Head of caudate nucleus (tissue), 42 donors: ENCODE measurements around the gene TMEM130.

Source experiments
- DNase-seq, 42 donors: peaks; one replicate each; pipeline versions ENCODE4 v3.0.0 to v3.0.0-alpha.2; 2020 to 2021; ENCODE audit warnings: mixed read lengths in 7 of 42
- intact Hi-C: fragments of 100-400 bp; cut with DNase I; formaldehyde crosslinking; loops from one replicate; pipeline ENCODE4 v1.15.0; 2022

The TMEM130 gene, protein sequence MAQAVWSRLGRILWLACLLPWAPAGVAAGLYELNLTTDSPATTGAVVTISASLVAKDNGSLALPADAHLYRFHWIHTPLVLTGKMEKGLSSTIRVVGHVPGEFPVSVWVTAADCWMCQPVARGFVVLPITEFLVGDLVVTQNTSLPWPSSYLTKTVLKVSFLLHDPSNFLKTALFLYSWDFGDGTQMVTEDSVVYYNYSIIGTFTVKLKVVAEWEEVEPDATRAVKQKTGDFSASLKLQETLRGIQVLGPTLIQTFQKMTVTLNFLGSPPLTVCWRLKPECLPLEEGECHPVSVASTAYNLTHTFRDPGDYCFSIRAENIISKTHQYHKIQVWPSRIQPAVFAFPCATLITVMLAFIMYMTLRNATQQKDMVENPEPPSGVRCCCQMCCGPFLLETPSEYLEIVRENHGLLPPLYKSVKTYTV

DNA sequence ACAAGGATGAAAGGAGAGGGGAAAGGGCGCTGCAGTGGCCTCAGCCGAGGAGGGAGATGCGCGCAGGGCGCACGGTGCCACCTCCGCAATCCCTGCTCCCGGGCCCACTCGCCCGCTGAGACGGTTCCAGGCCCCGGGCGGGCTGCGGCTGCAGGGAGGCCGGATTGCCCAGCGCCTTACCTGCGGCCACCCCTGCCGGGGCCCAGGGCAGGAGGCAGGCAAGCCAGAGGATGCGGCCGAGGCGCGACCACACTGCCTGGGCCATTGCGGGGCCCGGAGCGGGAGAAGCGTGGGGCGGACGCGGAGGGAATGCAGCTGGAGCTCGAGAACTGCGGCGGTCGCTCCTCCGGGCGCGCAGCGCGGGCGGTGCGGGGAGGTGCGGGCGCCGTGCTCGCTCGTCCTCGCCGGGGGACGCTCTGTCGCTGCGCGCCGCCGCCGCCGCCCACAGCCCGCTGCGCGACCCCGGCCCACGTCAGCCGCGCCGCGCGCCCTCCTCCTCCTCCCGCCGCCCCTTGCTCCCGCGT is at the start of gene TMEM130:
Gene TMEM130, minus strand, starts transcription at position 418 of the 524 bp plus-strand sequence. Its CDS starts 153 bp downstream, at position 265.
- DNase-seq: peak in 25 of 42 donors; percentile 11 to 75 (median 54)
- intact Hi-C loops: loop anchor here (10.0 kb wide), 1 partner anchor 585 kb away; the partner anchor contains the start of gene BRI3

- no peak for DNase-seq
- intact Hi-C loops: no loop called here
Measured at GRCh38 chr7:98917331-98917730, 47.5 kb upstream of the TMEM130 start.

- no peak for DNase-seq
- intact Hi-C loops: no loop called here
Measured at GRCh38 chr7:98913612-98914011, 43.8 kb upstream of the TMEM130 start.

- intact Hi-C loops: no loop called here
Measured at GRCh38 chr7:98913026-98913425, 43.2 kb upstream of the TMEM130 start.

DNA sequence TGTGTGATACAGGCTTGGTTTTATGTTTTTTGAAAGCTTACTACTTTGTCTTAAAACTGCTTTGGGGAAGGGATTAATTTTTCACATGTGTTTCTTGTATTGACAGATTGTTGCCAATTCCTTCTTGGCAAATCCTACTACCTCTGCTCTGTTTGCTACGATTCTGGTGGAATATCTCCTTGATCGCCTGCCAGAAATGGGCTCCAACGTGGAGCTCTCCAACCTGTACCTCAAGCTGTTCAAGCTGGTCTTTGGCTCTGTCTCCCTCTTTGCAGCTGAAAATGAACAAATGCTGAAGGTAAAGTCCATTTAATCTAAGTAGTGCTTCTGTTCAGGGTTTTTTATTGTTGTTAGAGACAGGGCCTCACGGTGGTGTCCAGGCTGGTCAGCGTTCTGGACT is 42.1 kb upstream of the TMEM130 start:
- DNase-seq: no peak
- intact Hi-C loops: no loop called here

More at GRCh38 chr7:98913026-98913425, 43.2 kb upstream of the TMEM130 start:
- no peak for DNase-seq

- intact Hi-C loops: no loop called here
- DNase-seq: no peak
Measured at GRCh38 chr7:98910427-98910826, 40.6 kb upstream of the TMEM130 start.

- DNase-seq: no peak
Measured at GRCh38 chr7:98909487-98909886, 39.7 kb upstream of the TMEM130 start.

GRCh38 chr7:98908585-98908984 is 38.8 kb upstream of the TMEM130 start:
- intact Hi-C loops: no loop called here
- no peak for DNase-seq

More at GRCh38 chr7:98909487-98909886, 39.7 kb upstream of the TMEM130 start:
- intact Hi-C loops: no loop called here

GRCh38 chr7:98907570-98907969 is 37.8 kb upstream of the TMEM130 start:
- no peak for DNase-seq
- intact Hi-C loops: no loop called here

GRCh38 chr7:98903246-98903645 is 33.4 kb upstream of the TMEM130 start:
- no peak for DNase-seq
- intact Hi-C loops: no loop called here

DNA sequence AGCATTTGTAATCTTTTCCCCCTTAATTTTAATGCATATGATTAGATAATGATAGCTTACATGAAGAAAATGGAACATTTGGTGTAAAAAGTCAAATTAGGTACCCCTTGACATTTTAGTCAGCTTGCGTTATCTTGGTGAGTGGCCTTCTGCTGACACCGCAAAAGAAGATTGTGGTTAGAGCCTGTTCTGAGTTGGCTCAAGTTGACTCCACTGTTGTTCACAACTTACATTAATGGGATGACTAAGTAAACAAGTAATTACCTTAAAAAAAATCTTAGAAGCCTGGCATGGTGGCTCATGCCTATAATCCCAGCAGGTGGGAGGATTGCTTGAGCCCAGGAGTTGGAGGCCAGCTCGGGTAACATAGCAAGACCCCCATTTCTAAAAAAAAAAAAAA is 32.7 kb upstream of the TMEM130 start:
- DNase-seq: peak in 1 of 42 donors; percentile 0
- intact Hi-C loops: no loop called here

- no peak for DNase-seq
- intact Hi-C loops: no loop called here
Measured at GRCh38 chr7:98900815-98901214, 31.0 kb upstream of the TMEM130 start.

- intact Hi-C loops: no loop called here
- DNase-seq: no peak
Measured at GRCh38 chr7:98899816-98900215, 30.0 kb upstream of the TMEM130 start.

DNA sequence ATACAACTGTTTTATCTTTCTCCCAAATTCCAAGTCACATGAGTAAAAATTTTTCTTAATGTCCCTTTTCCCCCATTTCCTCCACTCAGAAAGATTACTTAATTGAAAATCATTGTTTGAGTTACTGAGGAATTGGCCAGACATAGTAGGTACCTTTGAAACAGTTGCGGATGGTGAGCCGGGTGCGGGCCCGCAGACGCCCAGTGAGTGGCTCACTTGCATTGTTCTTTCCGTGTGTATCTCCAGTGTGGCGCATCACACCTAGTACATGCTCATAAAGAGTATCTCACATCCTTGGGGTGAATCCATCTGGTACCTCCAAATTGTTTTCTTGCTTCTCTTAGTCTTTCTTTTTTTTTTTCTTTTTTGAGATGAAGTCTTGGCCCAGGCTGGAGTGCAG is 22.8 kb upstream of the TMEM130 start:
- intact Hi-C loops: no loop called here
- no peak for DNase-seq

DNA sequence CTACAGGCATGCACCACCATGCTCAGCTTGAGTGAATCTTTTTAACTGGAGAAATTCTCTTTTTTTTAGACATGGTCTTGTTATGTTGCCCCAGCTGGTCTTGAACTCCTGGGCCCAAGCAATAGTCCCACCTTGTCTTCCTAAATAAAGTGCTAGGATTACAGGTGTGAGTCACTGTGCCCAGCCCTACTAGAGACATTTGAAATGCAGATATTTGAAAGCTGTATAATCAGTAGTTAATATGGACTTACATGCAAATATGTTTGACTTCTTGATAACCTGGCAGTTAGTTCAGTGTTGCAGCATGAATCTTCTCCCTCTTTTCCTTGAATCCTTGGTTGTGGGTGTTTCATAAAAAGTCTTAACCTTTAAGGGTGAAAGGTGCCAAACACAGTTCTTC is 17.2 kb upstream of the TMEM130 start:
- DNase-seq: no peak
- intact Hi-C loops: no loop called here

- DNase-seq: no peak
- intact Hi-C loops: no loop called here
Measured at GRCh38 chr7:98884416-98884815, 14.6 kb upstream of the TMEM130 start.

GRCh38 chr7:98881561-98882315 is 11.9 kb upstream of the TMEM130 start:
- DNase-seq: no peak
- intact Hi-C loops: no loop called here

GRCh38 chr7:98880485-98880884 is 10.7 kb upstream of the TMEM130 start:
- intact Hi-C loops: no loop called here
- peak in 2 of 42 donors; percentile 4 to 12 for DNase-seq

- DNase-seq: peak in 1 of 42 donors; percentile 25
- intact Hi-C loops: loop anchor here (10.0 kb wide), 1 partner anchor 595 kb away; the partner anchor contains the start of gene BRI3
Measured at GRCh38 chr7:98879979-98880315, 10.1 kb upstream of the TMEM130 start.
